ENCODE measurements around the gene SLC25A45.
"Not testable (repeated sequence)": the region's sequence is repeated elsewhere in the genome, so short reads cannot be mapped to it uniquely, and the experiment has no call there.

SLC25A45 gene

GRCh38 chr11:65415499-65416340 is 33.3 kb upstream of the SLC25A45 start:
- no peak for TF ChIP-seq CTCF (IDR thresholded peaks at IDR 0.05; ENCODE audit: insufficient read depth, low read length, poor library complexity, severe bottlenecking)
- DNase-seq (ENCODE audit: extremely low read depth, insufficient read length) = peak; percentile 21
- no peaks in the 10 kb centered on the region for H3K27me3 ChIP-seq (replicated peaks; ENCODE audit: control insufficient read depth, insufficient read depth, low read length)
- H3K4me3 ChIP-seq (replicated peaks; ENCODE audit: low read depth, low read length) = no peak overlapping the region; the same call in 1 of the 2 replicates
- H3K36me3 ChIP-seq (ENCODE audit: control insufficient read depth, insufficient read depth, low read length) = peaks cover 18% of the 10 kb centered on the region

GRCh38 chr11:65414776-65415498 is 32.5 kb upstream of the SLC25A45 start:
- DNase-seq (ENCODE audit: extremely low read depth, insufficient read length) = no peak
- Histone ChIP-seq H3K4me3 (replicated peaks; ENCODE audit: low read depth, low read length) (no peak overlapping the region), H3K36me3 (ENCODE audit: control insufficient read depth, insufficient read depth, low read length) (peaks cover 18% of the 10 kb centered on the region), H3K27me3 (replicated peaks; ENCODE audit: control insufficient read depth, insufficient read depth, low read length) (no peaks in the 10 kb centered on the region)
- no peak for TF ChIP-seq CTCF (IDR thresholded peaks at IDR 0.05; ENCODE audit: insufficient read depth, low read length, poor library complexity, severe bottlenecking)

GRCh38 chr11:65413077-65413664 is 30.7 kb upstream of the SLC25A45 start:
- peaks cover 24% of the 10 kb centered on the region for H3K36me3 ChIP-seq (ENCODE audit: control insufficient read depth, insufficient read depth, low read length)
- H3K27me3 ChIP-seq (replicated peaks; ENCODE audit: control insufficient read depth, insufficient read depth, low read length); DNase-seq (ENCODE audit: extremely low read depth, insufficient read length); H3K4me3 ChIP-seq (replicated peaks; ENCODE audit: low read depth, low read length): not testable (repeated sequence)

- no peak for TF ChIP-seq CTCF (IDR thresholded peaks at IDR 0.05; ENCODE audit: insufficient read depth, low read length, poor library complexity, severe bottlenecking)
- Histone ChIP-seq H3K27me3 (replicated peaks; ENCODE audit: control insufficient read depth, insufficient read depth, low read length) (no peaks in the 10 kb centered on the region), H3K4me3 (replicated peaks; ENCODE audit: low read depth, low read length) (no peak overlapping the region), H3K36me3 (ENCODE audit: control insufficient read depth, insufficient read depth, low read length) (peaks cover 24% of the 10 kb centered on the region)
- no peak for DNase-seq (ENCODE audit: extremely low read depth, insufficient read length)
Observed at GRCh38 chr11:65412271-65413076, 30.0 kb upstream of the SLC25A45 start.

GRCh38 chr11:65411681-65412070 is 29.2 kb upstream of the SLC25A45 start:
- no peak for TF ChIP-seq CTCF (IDR thresholded peaks at IDR 0.05; ENCODE audit: insufficient read depth, low read length, poor library complexity, severe bottlenecking)
- no peaks in the 10 kb centered on the region for H3K27me3 ChIP-seq (replicated peaks; ENCODE audit: control insufficient read depth, insufficient read depth, low read length)
- DNase-seq (ENCODE audit: extremely low read depth, insufficient read length) = no peak
- H3K36me3 ChIP-seq (ENCODE audit: control insufficient read depth, insufficient read depth, low read length) = peaks cover 24% of the 10 kb centered on the region
- H3K4me3 ChIP-seq (replicated peaks; ENCODE audit: low read depth, low read length) = no peak overlapping the region

Data from GM06990 (cell line).